Subcutaneous adipose tissue (tissue), 4 donors: ENCODE measurements around the gene BICRA. TPM values are rescaled to one million over a fixed set of nuclear protein-coding genes. Genes with fewer than 3 reads are reported as not detected.

Experiments
- total RNA-seq, 4 donors: library from RNA; depleted of rRNA; stranded (reverse); fragments of >200 nt; gene quantifications; one replicate each; pipeline ENCODE4 v1.1.0, GENCODE V29; 2016
- TF ChIP-seq, protein P1 (sequence below): fragments of 450-650 bp; IDR thresholded peaks from one replicate; pipeline ENCODE4 v1.5.1; 2016; ENCODE audit warnings: low read depth, mild to moderate bottlenecking, control low read depth, antibody characterized with exemption, moderate library complexity

BICRA gene
- total RNA-seq, 4 donors from 2014 or later, result 5.1 to 13.2 (median 8.8) TPM

GRCh38 chr19:47615714-47616113 lies 6.8 kb downstream of the BICRA start:
- TF ChIP-seq, protein P1, sequence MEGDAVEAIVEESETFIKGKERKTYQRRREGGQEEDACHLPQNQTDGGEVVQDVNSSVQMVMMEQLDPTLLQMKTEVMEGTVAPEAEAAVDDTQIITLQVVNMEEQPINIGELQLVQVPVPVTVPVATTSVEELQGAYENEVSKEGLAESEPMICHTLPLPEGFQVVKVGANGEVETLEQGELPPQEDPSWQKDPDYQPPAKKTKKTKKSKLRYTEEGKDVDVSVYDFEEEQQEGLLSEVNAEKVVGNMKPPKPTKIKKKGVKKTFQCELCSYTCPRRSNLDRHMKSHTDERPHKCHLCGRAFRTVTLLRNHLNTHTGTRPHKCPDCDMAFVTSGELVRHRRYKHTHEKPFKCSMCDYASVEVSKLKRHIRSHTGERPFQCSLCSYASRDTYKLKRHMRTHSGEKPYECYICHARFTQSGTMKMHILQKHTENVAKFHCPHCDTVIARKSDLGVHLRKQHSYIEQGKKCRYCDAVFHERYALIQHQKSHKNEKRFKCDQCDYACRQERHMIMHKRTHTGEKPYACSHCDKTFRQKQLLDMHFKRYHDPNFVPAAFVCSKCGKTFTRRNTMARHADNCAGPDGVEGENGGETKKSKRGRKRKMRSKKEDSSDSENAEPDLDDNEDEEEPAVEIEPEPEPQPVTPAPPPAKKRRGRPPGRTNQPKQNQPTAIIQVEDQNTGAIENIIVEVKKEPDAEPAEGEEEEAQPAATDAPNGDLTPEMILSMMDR, result no peak

GRCh38 chr19:47618771-47619170 lies 9.8 kb downstream of the BICRA start:
- TF ChIP-seq, protein P1, result no peak

GRCh38 chr19:47619763-47620162 lies 10.8 kb downstream of the BICRA start:
- TF ChIP-seq, protein P1, result no peak

GRCh38 chr19:47623151-47623920 lies 14.4 kb downstream of the BICRA start:
- TF ChIP-seq, protein P1, result no peak

DNA sequence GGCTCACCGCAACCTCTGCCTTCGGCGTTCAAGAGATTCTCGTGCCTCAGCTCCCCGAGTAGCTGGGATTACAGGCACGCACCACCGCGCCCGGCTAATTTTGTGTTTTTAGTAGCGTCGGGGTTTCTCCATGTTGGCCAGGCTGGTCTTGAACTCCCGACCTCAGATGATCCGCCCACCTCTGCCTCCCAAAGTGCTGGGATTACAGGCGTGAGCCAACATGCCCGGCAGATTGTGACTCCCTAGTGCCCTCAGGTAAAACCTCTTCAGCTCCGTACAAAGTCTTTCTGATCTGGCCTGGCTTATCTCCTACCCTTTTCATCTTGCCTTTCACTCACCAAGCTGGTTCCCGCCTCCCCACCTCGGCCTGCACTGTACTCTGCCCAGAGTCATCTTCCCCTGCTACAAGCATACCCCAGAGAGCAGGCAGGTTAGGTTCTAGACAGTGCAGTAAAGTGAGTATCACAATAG lies 15.0 kb downstream of the BICRA start:
- TF ChIP-seq, protein P1, result no peak

DNA sequence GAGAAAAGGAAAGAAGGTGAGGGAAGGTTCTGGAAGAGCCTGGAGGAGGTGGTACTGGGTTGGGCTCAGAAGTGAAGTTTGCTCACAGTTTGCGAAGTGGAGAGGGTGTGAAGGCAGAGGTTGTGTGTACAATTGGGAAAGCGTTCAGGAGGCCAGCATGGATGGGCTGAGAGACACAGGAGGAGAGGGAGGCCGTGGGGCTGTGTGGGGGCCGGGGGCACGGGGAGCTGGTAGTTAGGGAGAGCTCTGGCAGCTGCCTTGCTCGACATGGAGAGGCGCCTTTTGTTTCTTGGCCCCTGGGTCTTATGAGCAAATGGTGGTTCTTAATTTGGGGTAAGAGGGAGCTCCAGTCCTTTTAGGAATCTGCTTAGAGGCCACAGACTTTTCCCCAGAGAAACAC lies 16.7 kb downstream of the BICRA start:
- TF ChIP-seq, protein P1, result no peak

DNA sequence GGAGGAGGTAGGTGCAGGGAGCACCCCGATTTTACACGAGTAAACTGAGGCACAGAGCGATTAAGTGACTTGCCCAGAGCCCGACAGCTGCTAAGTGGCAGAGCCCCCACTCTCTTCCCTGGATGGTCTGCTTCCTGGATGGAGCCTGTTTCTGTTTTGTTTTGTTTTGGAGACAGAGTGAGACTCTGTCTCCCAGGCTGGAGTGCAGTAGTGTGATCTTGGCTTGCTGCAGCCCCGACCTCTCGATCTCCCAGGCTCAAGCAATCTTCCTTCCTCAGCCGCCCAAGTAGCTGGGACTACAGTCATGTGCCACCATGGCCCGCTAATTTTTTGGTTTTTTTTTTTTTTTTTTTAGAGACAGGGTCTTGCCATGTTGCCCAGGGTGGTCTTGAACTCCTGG lies 17.3 kb downstream of the BICRA start:
- TF ChIP-seq, protein P1, result no peak
